H1 (cell line): Measurements from ENCODE around the gene PCDHGA11.

Experiments used
- BRCA1 ChIP-seq: IDR thresholded peaks from 2 replicates; pipeline ENCODE4 v1.6.1; 2012; ENCODE audit warnings: low read depth, low read length, improper control_type of control experiment
- CTCF ChIP-seq, 3 experiments: IDR thresholded peaks; 1 replicate in 2 of 3; 2 replicates in 1 of 3; pipeline versions ENCODE4 v1.5.1 to v1.6.1; 2011; ENCODE audit warnings: low read length in 3 of 3, mild to moderate bottlenecking in 3 of 3, inconsistent platforms in 2 of 3, low read depth in 1 of 3, moderate library complexity in 1 of 3; ENCODE audit not compliant: insufficient read depth in 1 of 3; ENCODE audit errors: control extremely low read depth in 1 of 3
- EP300 ChIP-seq, 2 experiments: IDR thresholded peaks; 1 replicate in 1 of 2; 2 replicates in 1 of 2; pipeline ENCODE4 v1.6.1; 2011 to 2012; ENCODE audit warnings: low read depth in 2 of 2, low read length in 2 of 2, mild to moderate bottlenecking in 2 of 2, borderline replicate concordance in 1 of 2, inconsistent platforms in 1 of 2, moderate library complexity in 1 of 2
- EZH2 ChIP-seq: fragments of 200-600 bp; sonication (generic); IDR thresholded peaks from 2 replicates; pipeline ENCODE4 v1.7.1; 2012; ENCODE audit warnings: low read depth, mild to moderate bottlenecking, moderate library complexity, low read length, inconsistent platforms; ENCODE audit not compliant: severe bottlenecking
- JUN ChIP-seq: IDR thresholded peaks from 2 replicates; pipeline ENCODE4 v1.6.1; 2011; ENCODE audit warnings: low read depth, mild to moderate bottlenecking, improper control_type of control experiment, low read length
- PHF8 ChIP-seq: fragments of 200-600 bp; sonication (generic); conservative IDR thresholded peaks from 2 replicates; pipeline ENCODE4 v1.7.1; 2012; ENCODE audit warnings: low read depth, mild to moderate bottlenecking, inconsistent platforms, low read length, moderate library complexity
- POLR2A ChIP-seq, 2 experiments: IDR thresholded peaks; 1 replicate in 1 of 2; 2 replicates in 1 of 2; pipeline ENCODE4 v1.6.1; 2011; ENCODE audit warnings: low read depth in 2 of 2, low read length in 2 of 2, mild to moderate bottlenecking in 2 of 2; ENCODE audit errors: control extremely low read depth in 1 of 2
- RAD21 ChIP-seq, 2 experiments: IDR thresholded peaks in 1 of 2; conservative IDR thresholded peaks in 1 of 2; 2 replicates each; pipeline ENCODE4 v1.6.1; 2011; ENCODE audit warnings: low read depth in 2 of 2, low read length in 2 of 2, improper control_type of control experiment in 1 of 2, inconsistent platforms in 1 of 2, mild to moderate bottlenecking in 1 of 2, moderate library complexity in 1 of 2
- SP1 ChIP-seq: IDR thresholded peaks from 2 replicates; pipeline ENCODE4 v1.6.1; 2011; ENCODE audit warnings: low read depth, low read length
- SP2 ChIP-seq: IDR thresholded peaks from 2 replicates; pipeline ENCODE4 v1.6.1; 2012; ENCODE audit warnings: mild to moderate bottlenecking, low read length, inconsistent platforms
- SRF ChIP-seq: IDR thresholded peaks from 2 replicates; pipeline ENCODE4 v1.6.1; 2011; ENCODE audit warnings: mild to moderate bottlenecking, low read depth, low read length, moderate library complexity
- SUZ12 ChIP-seq: fragments of 200-600 bp; sonication (generic); IDR thresholded peaks from 2 replicates; pipeline ENCODE4 v1.6.1; 2012; ENCODE audit warnings: mild to moderate bottlenecking, inconsistent platforms, low read length, moderate library complexity, mixed read lengths
- YY1 ChIP-seq: IDR thresholded peaks from 2 replicates; pipeline ENCODE4 v1.6.1; 2011; ENCODE audit warnings: low read depth, mild to moderate bottlenecking, low read length
- ZNF274 ChIP-seq: IDR thresholded peaks from 2 replicates; pipeline ENCODE4 v1.7.0; 2012; ENCODE audit warnings: low read length, borderline replicate concordance; ENCODE audit errors: extremely low read depth

- TF ChIP-seq SRF (no peak), RAD21 (IDR thresholded peaks at IDR 0.05 in 1 of 2, conservative IDR thresholded peaks at IDR 0.05 in 1 of 2; ENCODE audit: low read depth in 2 of 2, low read length in 2 of 2) (peak; percentile 18 to 36; a peak in 3 of 4 replicates), CTCF (IDR thresholded peaks at IDR 0.05; ENCODE audit: control extremely low read depth in 1 of 3, insufficient read depth in 1 of 3, low read depth in 1 of 3, low read length in 3 of 3) (no peak; a peak in 1 of 4 replicates), YY1 (no peak), BRCA1 (no peak), EZH2 (no peak), ZNF274 (no peak), SUZ12 (no peak), EP300 (IDR thresholded peaks at IDR 0.05; ENCODE audit: borderline replicate concordance in 1 of 2, low read depth in 2 of 2, low read length in 2 of 2) (no peak), JUN (no peak), SP1 (no peak), POLR2A (IDR thresholded peaks at IDR 0.05; ENCODE audit: control extremely low read depth in 1 of 2, low read depth in 2 of 2, low read length in 2 of 2) (no peak), SP2 (no peak), PHF8 (no peak)
Observed at GRCh38 chr5:141430332-141431113, 9.7 kb downstream of the PCDHGA11 start, which contains the start of gene PCDHGA12.
